Ascending aorta (tissue), 2 donors: ENCODE measurements around the gene GGTLC2. TPM values are rescaled to one million over a fixed set of nuclear protein-coding genes. Genes with fewer than 3 reads are reported as not detected.

Experiments used
- DNase-seq, 2 donors: peaks; one replicate each; pipeline ENCODE4 v3.0.0-alpha.2; 2019; ENCODE audit warnings: low spot score in 2 of 2
- H3K27ac ChIP-seq, 2 donors: fragments of 200-600 bp; sonication (generic); one replicate each; pipeline ENCODE4 v1.5.1; 2016 to 2017; ENCODE audit warnings: mild to moderate bottlenecking in 1 of 2
- H3K27me3 ChIP-seq: fragments of 200-600 bp; sonication (generic); one replicate; pipeline ENCODE4 v1.5.1; 2017
- H3K36me3 ChIP-seq, 2 donors: fragments of 200-600 bp; sonication (generic); one replicate each; pipeline ENCODE4 v1.5.1; 2016
- H3K4me1 ChIP-seq, 2 donors: fragments of 200-600 bp; sonication (generic); one replicate each; pipeline ENCODE4 v1.5.1; 2016 to 2017; ENCODE audit warnings: mild to moderate bottlenecking in 1 of 2
- H3K4me3 ChIP-seq, 2 donors: fragments of 200-600 bp; sonication (generic); one replicate each; pipeline ENCODE4 v1.5.1; 2016 to 2017; ENCODE audit warnings: mild to moderate bottlenecking in 1 of 2
- H3K9me3 ChIP-seq, 2 donors: fragments of 200-600 bp; sonication (generic); one replicate each; pipeline ENCODE4 v1.5.1; 2016
- CTCF ChIP-seq, 3 experiments: fragments of 200-600 bp in 2 of 3; fragments of 450-650 bp in 1 of 3; sonication (generic) in 2 of 3; IDR thresholded peaks; one replicate each; pipeline ENCODE4 v1.5.1; 2016 to 2019; ENCODE audit warnings: antibody characterized with exemption in 3 of 3, mild to moderate bottlenecking in 1 of 3, moderate library complexity in 1 of 3
- intact Hi-C: fragments of 100-400 bp; cut with DNase I; formaldehyde crosslinking; loops from one replicate; pipeline ENCODE4 v1.15.1; 2023
- total RNA-seq: library from RNA; depleted of rRNA; stranded (reverse); fragments of >200 nt; gene quantifications from one replicate; pipeline ENCODE4 v1.1.0, GENCODE V29; 2016

The GGTLC2 gene
- total RNA-seq, 1 donor from 2014 or later = not detected

GRCh38 chr22:22681221-22681739 lies 36.9 kb downstream of the GGTLC2 start:
- intact Hi-C loops = no loop called here
- Histone ChIP-seq H3K27me3 (no peaks in the 10 kb centered on the region), H3K27ac (no peak overlapping the region), H3K4me3 (no peak overlapping the region), H3K4me1 (no peaks in the 10 kb centered on the region), H3K9me3 (no peaks in the 10 kb centered on the region), H3K36me3 (no peaks in the 10 kb centered on the region)
- no peak for DNase-seq
- no peak for TF ChIP-seq CTCF (IDR thresholded peaks at IDR 0.05)

- Histone ChIP-seq H3K27ac (no peak overlapping the region), H3K4me3 (no peak overlapping the region), H3K9me3 (no peaks in the 10 kb centered on the region), H3K27me3 (no peaks in the 10 kb centered on the region), H3K4me1 (no peaks in the 10 kb centered on the region), H3K36me3 (no peaks in the 10 kb centered on the region)
- TF ChIP-seq CTCF (IDR thresholded peaks at IDR 0.05) = no peak
- intact Hi-C loops = no loop called here
- no peak for DNase-seq
Measured at GRCh38 chr22:22682196-22682595, 37.8 kb downstream of the GGTLC2 start.

- Histone ChIP-seq H3K27ac (no peak overlapping the region), H3K36me3 (no peaks in the 10 kb centered on the region), H3K4me1 (no peaks in the 10 kb centered on the region), H3K27me3 (no peaks in the 10 kb centered on the region), H3K9me3 (no peaks in the 10 kb centered on the region), H3K4me3 (no peak overlapping the region)
- DNase-seq = no peak
- no peak for TF ChIP-seq CTCF (IDR thresholded peaks at IDR 0.05)
- intact Hi-C loops = no loop called here
Measured at GRCh38 chr22:22682807-22683667, 38.6 kb downstream of the GGTLC2 start.

GRCh38 chr22:22683668-22684361 lies 39.4 kb downstream of the GGTLC2 start:
- intact Hi-C loops = no loop called here
- Histone ChIP-seq H3K4me3 (no peak overlapping the region), H3K36me3 (no peaks in the 10 kb centered on the region), H3K9me3 (no peaks in the 10 kb centered on the region), H3K27me3 (no peaks in the 10 kb centered on the region), H3K27ac (no peak overlapping the region), H3K4me1 (no peaks in the 10 kb centered on the region)
- no peak for DNase-seq
- no peak for TF ChIP-seq CTCF (IDR thresholded peaks at IDR 0.05)

- H3K27me3 ChIP-seq = no peaks in the 10 kb centered on the region
- H3K4me1 ChIP-seq = no peaks in the 10 kb centered on the region
- no peaks in the 10 kb centered on the region for H3K9me3 ChIP-seq
- H3K36me3 ChIP-seq = no peaks in the 10 kb centered on the region
- H3K4me3 ChIP-seq = no peak overlapping the region
- TF ChIP-seq CTCF (IDR thresholded peaks at IDR 0.05) = no peak
- intact Hi-C loops = no loop called here
- DNase-seq = peak in 1 of 2 donors; percentile 13
- no peak overlapping the region for H3K27ac ChIP-seq
Measured at GRCh38 chr22:22684580-22685561, 40.5 kb downstream of the GGTLC2 start.
